HCT116 (cell line): Measurements from ENCODE around the gene NOD1. TPM values are rescaled to one million over a fixed set of nuclear protein-coding genes. Genes with fewer than 3 reads are reported as not detected.

Experiments used
- ATAC-seq: fragments of 200-7000 bp; cut with Tn5 transposase; 2 replicates; pipeline ENCODE4 v1.9.1; 2020; ENCODE audit warnings: mild to moderate bottlenecking, moderate library complexity
- BruUV-seq: library from RNA; stranded (reverse); fragments of 400-500 nt; replicated peaks from 2 replicates; lab custom pipeline; 2021; lab: Mats Ljungman, UMichigan
- CTCF ChIA-PET: fragments of 300-600 bp; sonication (Branson Sonifier 250); formaldehyde crosslinking; loops from one replicate; lab custom pipeline; 2021; ENCODE audit warnings: antibody characterized with exemption; lab: Charles Lee
- POLR2A ChIA-PET: fragments of 300-600, 350-600 bp; sonication (Branson Sonifier 250); formaldehyde crosslinking; loops from one replicate; lab custom pipeline; 2021; ENCODE audit warnings: antibody characterized with exemption; lab: Charles Lee
- RAD21 ChIA-PET, 2 experiments: fragments of 300-600 bp; sonication (Branson Sonifier 250); formaldehyde crosslinking; loops; one replicate each; lab custom pipeline; 2023; ENCODE audit warnings: low total read pairs in 2 of 2; ENCODE audit not compliant: uncharacterized antibody in 2 of 2, unreplicated experiment in 2 of 2, low non-redundant PET in 1 of 2; lab: Charles Lee
- DNase-seq: peaks from one replicate; pipeline ENCODE4 v3.0.0-alpha.2; 2010; ENCODE audit warnings: low read depth, low spot score
- H2AFZ ChIP-seq: fragments of 200-600 bp; shearing (Covaris generic), sonication (generic); 2 replicates; pipeline ENCODE4 v1.6.1; 2017; ENCODE audit warnings: low read depth, mixed run types, mixed read lengths, antibody characterized with exemption, low read length; ENCODE audit not compliant: poor library complexity, severe bottlenecking
- H3K27ac ChIP-seq: 2 replicates; pipeline ENCODE4 v1.5.1; 2012; ENCODE audit warnings: low read depth, low read length
- H3K27me3 ChIP-seq: fragments of 200-600 bp; sonication (generic); 2 replicates; pipeline ENCODE4 v1.6.1; 2016; ENCODE audit warnings: mixed run types, low read length, mixed read lengths; ENCODE audit not compliant: insufficient read depth
- H3K36me3 ChIP-seq, 2 experiments: fragments of 200-500 bp in 1 of 2; fragments of 200-600 bp in 1 of 2; sonication (Bioruptor generic) in 1 of 2; sonication (generic) in 1 of 2; 2 replicates each; pipeline versions ENCODE4 v1.5.1 to v1.6.1; 2014 to 2016; ENCODE audit warnings: low read length in 2 of 2, inconsistent platforms in 1 of 2, mixed read lengths in 1 of 2, mixed run types in 1 of 2; ENCODE audit not compliant: insufficient read depth in 2 of 2, control insufficient read depth in 1 of 2
- H3K4me1 ChIP-seq, 2 experiments: fragments of 200-600 bp in 1 of 2; sonication (generic) in 1 of 2; 2 replicates each; pipeline versions ENCODE4 v1.5.1 to v1.6.1; 2012 to 2017; ENCODE audit warnings: low read length in 2 of 2, inconsistent platforms in 1 of 2, mild to moderate bottlenecking in 1 of 2, mixed read lengths in 1 of 2, mixed run types in 1 of 2, moderate library complexity in 1 of 2; ENCODE audit not compliant: insufficient read depth in 2 of 2, control insufficient read depth in 1 of 2
- H3K4me2 ChIP-seq: fragments of 200-600 bp; sonication (generic); 2 replicates; pipeline ENCODE4 v1.6.1; 2017; ENCODE audit warnings: mixed run types, low read length, mixed read lengths
- H3K4me3 ChIP-seq, 2 experiments: fragments of 200-600 bp in 1 of 2; sonication (generic) in 1 of 2; replicated peaks in 1 of 2; 2 replicates each; pipeline ENCODE4 v1.5.1; 2011 to 2016; ENCODE audit warnings: low read length in 2 of 2, control low read depth in 1 of 2, low read depth in 1 of 2, mild to moderate bottlenecking in 1 of 2, mixed read lengths in 1 of 2, mixed run types in 1 of 2
- H3K79me2 ChIP-seq: fragments of 200-600 bp; sonication (generic); 2 replicates; pipeline ENCODE4 v1.6.1; 2017; ENCODE audit warnings: mild to moderate bottlenecking, mixed run types, low read length, moderate library complexity, mixed read lengths; ENCODE audit not compliant: insufficient read depth
- H3K9ac ChIP-seq: fragments of 200-600 bp; sonication (generic); 2 replicates; pipeline ENCODE4 v1.6.1; 2016; ENCODE audit warnings: low read length, mixed read lengths
- H3K9me2 ChIP-seq: fragments of 200-600 bp; sonication (generic), shearing (Covaris generic); 2 replicates; pipeline ENCODE4 v1.6.1; 2017; ENCODE audit warnings: mixed run types, mild to moderate bottlenecking, moderate library complexity; ENCODE audit not compliant: insufficient read depth
- H3K9me3 ChIP-seq, 2 experiments: fragments of 200-500 bp in 1 of 2; fragments of 200-600 bp in 1 of 2; sonication (Bioruptor generic) in 1 of 2; sonication (generic) in 1 of 2; 2 replicates each; pipeline ENCODE4 v1.6.1; 2014 to 2017; ENCODE audit warnings: low read length in 2 of 2, mixed read lengths in 2 of 2, inconsistent platforms in 1 of 2, low read depth in 1 of 2, mild to moderate bottlenecking in 1 of 2, mixed run types in 1 of 2, moderate library complexity in 1 of 2; ENCODE audit not compliant: control insufficient read depth in 1 of 2, insufficient read depth in 1 of 2
- H4K20me1 ChIP-seq: fragments of 200-600 bp; sonication (generic), shearing (Covaris generic); 2 replicates; pipeline ENCODE4 v1.6.1; 2017; ENCODE audit warnings: mixed run types, mild to moderate bottlenecking, moderate library complexity; ENCODE audit not compliant: insufficient read depth
- ATF3 ChIP-seq: IDR thresholded peaks from 2 replicates; pipeline ENCODE4 v1.6.1; 2012
- CTCF ChIP-seq, 3 experiments: fragments of 200-600 bp in 1 of 3; sonication (generic) in 1 of 3; IDR thresholded peaks in 2 of 3; conservative IDR thresholded peaks in 1 of 3; 2 replicates each; pipeline ENCODE4 v1.5.1; 2012 to 2017; ENCODE audit warnings: low read depth in 2 of 3, low read length in 2 of 3, antibody characterized with exemption in 1 of 3, borderline replicate concordance in 1 of 3, control low read depth in 1 of 3, mild to moderate bottlenecking in 1 of 3, mixed read lengths in 1 of 3, mixed run types in 1 of 3, moderate library complexity in 1 of 3; ENCODE audit not compliant: insufficient read depth in 1 of 3
- ELF1 ChIP-seq: IDR thresholded peaks from 2 replicates; pipeline ENCODE4 v1.6.1; 2012; ENCODE audit warnings: low read depth, borderline replicate concordance
- EZH2 ChIP-seq: fragments of 200-600 bp; sonication (generic); IDR thresholded peaks from 2 replicates; pipeline ENCODE4 v1.6.1; 2017; ENCODE audit warnings: antibody characterized with exemption, mixed run types
- RAD21 ChIP-seq: IDR thresholded peaks from 2 replicates; pipeline ENCODE4 v1.6.1; 2012; ENCODE audit warnings: low read depth, mild to moderate bottlenecking
- SIN3A ChIP-seq: IDR thresholded peaks from 2 replicates; pipeline ENCODE4 v1.6.1; 2012; ENCODE audit warnings: low read depth
- SP1 ChIP-seq: IDR thresholded peaks from 2 replicates; pipeline ENCODE4 v1.6.1; 2012; ENCODE audit warnings: low read depth
- SRF ChIP-seq: IDR thresholded peaks from 2 replicates; pipeline ENCODE4 v1.6.1; 2012; ENCODE audit warnings: low read depth
- TCF7L2 ChIP-seq: IDR thresholded peaks from 2 replicates; pipeline ENCODE4 v1.7.0; 2011; ENCODE audit warnings: borderline replicate concordance, inconsistent platforms; ENCODE audit not compliant: insufficient read depth, insufficient read length; ENCODE audit errors: extremely low read depth
- YY1 ChIP-seq: IDR thresholded peaks from 2 replicates; pipeline ENCODE4 v1.6.1; 2011; ENCODE audit warnings: low read length, low read depth, moderate library complexity, mild to moderate bottlenecking; ENCODE audit not compliant: insufficient replicate concordance; ENCODE audit errors: extremely low read depth
- ZBTB33 ChIP-seq: IDR thresholded peaks from 2 replicates; pipeline ENCODE4 v1.6.1; 2011; ENCODE audit warnings: mild to moderate bottlenecking, low read length, moderate library complexity; ENCODE audit not compliant: insufficient replicate concordance; ENCODE audit errors: extremely low read depth
- ZFX ChIP-seq: fragments of 450-650 bp; IDR thresholded peaks from 2 replicates; pipeline ENCODE4 v1.6.1; 2017
- intact Hi-C: fragments of 100-400 bp; cut with micrococcal nuclease; formaldehyde crosslinking; loops from 2 replicates; pipeline ENCODE4 v1.10.0; 2022
- total RNA-seq: library from RNA; stranded (reverse); gene quantifications from one replicate; pipeline ENCODE4 v1.2.1, GENCODE V29; 2021; ENCODE audit not compliant: unreplicated experiment

NOD1 gene
- total RNA-seq, 1 experiment from 2014 or later: 5.9 TPM

GRCh38 chr7:30413864-30414263 is 64.7 kb downstream of the NOD1 start:
- no peak for DNase-seq
- H4K20me1 ChIP-seq: no peaks in the 10 kb centered on the region
- H3K79me2 ChIP-seq: no peaks in the 10 kb centered on the region
- H3K4me2 ChIP-seq: no peak overlapping the region
- no peaks in the 10 kb centered on the region for H3K27me3 ChIP-seq
- H3K9ac ChIP-seq: no peak overlapping the region
- H3K4me3 ChIP-seq: no peak overlapping the region
- peaks cover 0 to 5% of the 10 kb centered on the region in 2 experiments; a peak in 1 of 4 replicates for H3K9me3 ChIP-seq
- intact Hi-C loops: loop anchor here (1.0 to 10.0 kb wide), 6 partner anchors 138 to 469 kb away; no protein-coding TSS in a partner anchor
- no peak overlapping the region for H3K27ac ChIP-seq
- no peaks in the 10 kb centered on the region for H3K9me2 ChIP-seq
- no TSS peak for BruUV-seq
- TF ChIP-seq SRF (no peak), RAD21 (no peak), TCF7L2 (no peak), SIN3A (no peak), ZFX (no peak), EZH2 (no peak), YY1 (no peak)
- ChIA-PET CTCF (no interaction called here), POLR2A (no interaction called here), RAD21 (no interaction called here)
- no peak for ATAC-seq
- H3K4me1 ChIP-seq: no peaks in the 10 kb centered on the region; a peak in 1 of 4 replicates
- no peaks in the 10 kb centered on the region for H3K36me3 ChIP-seq
- H2AFZ ChIP-seq: no peak overlapping the region

- Histone ChIP-seq H3K36me3 (no peaks in the 10 kb centered on the region), H3K9me3 (peaks cover 0 to 5% of the 10 kb centered on the region in 2 experiments; a peak in 1 of 4 replicates), H3K27me3 (no peaks in the 10 kb centered on the region), H2AFZ (no peak overlapping the region), H3K4me3 (no peak overlapping the region), H3K4me1 (no peaks in the 10 kb centered on the region; a peak in 1 of 4 replicates), H3K4me2 (no peak overlapping the region), H3K9me2 (no peaks in the 10 kb centered on the region), H3K9ac (no peak overlapping the region), H3K79me2 (no peaks in the 10 kb centered on the region), H3K27ac (no peak overlapping the region), H4K20me1 (no peaks in the 10 kb centered on the region)
- intact Hi-C loops: loop anchor here (1.0 to 10.0 kb wide), 6 partner anchors 137 to 468 kb away; no protein-coding TSS in a partner anchor
- DNase-seq: peak; percentile 68
- peak; percentile 97 for ATAC-seq
- TF ChIP-seq RAD21 (peak; percentile 90), CTCF (IDR thresholded peaks at IDR 0.05 in 2 of 3, conservative IDR thresholded peaks at IDR 0.05 in 1 of 3; ENCODE audit: borderline replicate concordance in 1 of 3, insufficient read depth in 1 of 3, low read depth in 2 of 3, low read length in 2 of 3) (peak; percentile 34 to 77 (median 66); a peak in 5 of 6 replicates), ELF1 (no peak), ZBTB33 (no peak), SIN3A (no peak), TCF7L2 (no peak), ATF3 (no peak), SP1 (no peak)
- RAD21 ChIA-PET: interaction anchor here (0.6 to 1.3 kb wide), 2 partner anchors 69 to 137 kb away, joined by 4 read pairs; no protein-coding TSS in a partner anchor
- CTCF ChIA-PET: interaction anchor here (0.6 to 1.5 kb wide), 6 partner anchors 10 to 248 kb away, joined by 3 to 6 read pairs (median 3); no protein-coding TSS in a partner anchor
- BruUV-seq: no TSS peak
- POLR2A ChIA-PET: no interaction called here
These were observed 65.6 kb downstream of the NOD1 start for GRCh38 chr7:30412782-30413504.
